Astrocyte (in vitro differentiated cells and primary cell): ENCODE measurements around the gene SNTB2. TPM values are rescaled to one million over a fixed set of nuclear protein-coding genes. Genes with fewer than 3 reads are reported as not detected.
"Not testable (repeated sequence)": the region's sequence is repeated elsewhere in the genome, so short reads cannot be mapped to it uniquely, and the experiment has no call there.

Experiments
- DNase-seq: peaks from one replicate; pipeline ENCODE4 v3.0.0-alpha.2; 2010; ENCODE audit warnings: low read depth
- FAIRE-seq: peaks from 2 replicates; lab custom pipeline; 2011; peaks lifted over from hg19 to GRCh38; lab: Jason Lieb, UNC
- H2AFZ ChIP-seq: 2 replicates; pipeline ENCODE4 v1.6.0; 2012; ENCODE audit warnings: low read depth, low read length, inconsistent platforms
- H3K27ac ChIP-seq: 2 replicates; pipeline ENCODE4 v1.5.1; 2011; ENCODE audit warnings: low read depth, low read length, inconsistent platforms
- H3K27me3 ChIP-seq: 2 replicates; pipeline ENCODE4 v1.6.0; 2011; ENCODE audit warnings: low read length, inconsistent platforms; ENCODE audit not compliant: insufficient read depth
- H3K36me3 ChIP-seq: 2 replicates; pipeline ENCODE4 v1.5.1; 2011; ENCODE audit warnings: low read length, inconsistent platforms; ENCODE audit not compliant: insufficient read depth
- H3K4me1 ChIP-seq: 2 replicates; pipeline ENCODE4 v1.5.1; 2011; ENCODE audit warnings: low read length, inconsistent platforms; ENCODE audit not compliant: insufficient read depth
- H3K4me2 ChIP-seq: 2 replicates; pipeline ENCODE4 v1.6.0; 2012; ENCODE audit warnings: low read length, inconsistent platforms
- H3K4me3 ChIP-seq: 2 replicates; pipeline ENCODE4 v1.5.1; 2011; ENCODE audit warnings: low read depth, mild to moderate bottlenecking, low read length, inconsistent platforms; ENCODE audit not compliant: insufficient read depth
- H3K79me2 ChIP-seq: 2 replicates; pipeline ENCODE4 v1.6.0; 2012; ENCODE audit warnings: mild to moderate bottlenecking, low read length, inconsistent platforms; ENCODE audit not compliant: insufficient read depth
- H3K9ac ChIP-seq: 2 replicates; pipeline ENCODE4 v1.6.0; 2012; ENCODE audit warnings: mild to moderate bottlenecking, low read length, inconsistent platforms
- H3K9me3 ChIP-seq: 2 replicates; pipeline ENCODE4 v1.5.1; 2012; ENCODE audit warnings: low read depth, mild to moderate bottlenecking, low read length, inconsistent platforms; ENCODE audit not compliant: insufficient read depth
- H4K20me1 ChIP-seq: 2 replicates; pipeline ENCODE4 v1.6.0; 2012; ENCODE audit warnings: low read length, inconsistent platforms; ENCODE audit not compliant: insufficient read depth
- H3K27ac Mint-ChIP-seq: one replicate; pipeline ENCODE4 v1.8.0; 2021; ENCODE audit warnings: mild to moderate bottlenecking, mixed read lengths; ENCODE audit not compliant: unreplicated experiment
- H3K27me3 Mint-ChIP-seq: one replicate; pipeline ENCODE4 v1.8.0; 2021; ENCODE audit warnings: low read depth, mixed read lengths; ENCODE audit not compliant: unreplicated experiment
- H3K36me3 Mint-ChIP-seq: one replicate; pipeline ENCODE4 v1.8.0; 2021; ENCODE audit warnings: low read depth, mixed read lengths; ENCODE audit not compliant: unreplicated experiment
- H3K4me1 Mint-ChIP-seq: one replicate; pipeline ENCODE4 v1.8.0; 2021; ENCODE audit warnings: low read depth, mixed read lengths; ENCODE audit not compliant: unreplicated experiment
- H3K4me3 Mint-ChIP-seq: one replicate; pipeline ENCODE4 v1.8.0; 2021; ENCODE audit warnings: mild to moderate bottlenecking, moderate library complexity, mixed read lengths; ENCODE audit not compliant: unreplicated experiment
- H3K9me3 Mint-ChIP-seq: one replicate; pipeline ENCODE4 v1.8.0; 2021; ENCODE audit warnings: mild to moderate bottlenecking, mixed read lengths; ENCODE audit not compliant: unreplicated experiment
- CTCF ChIP-seq: IDR thresholded peaks from 2 replicates; pipeline ENCODE4 v1.5.1; 2011; ENCODE audit warnings: low read depth, mild to moderate bottlenecking, inconsistent platforms, low read length, moderate library complexity; ENCODE audit not compliant: insufficient read depth
- EZH2 ChIP-seq: IDR thresholded peaks from 2 replicates; pipeline ENCODE4 v1.6.1; 2012; ENCODE audit warnings: mild to moderate bottlenecking, low read length, inconsistent platforms; ENCODE audit not compliant: insufficient read depth
- total RNA-seq: library from RNA; stranded (reverse); gene quantifications from 2 replicates; pipeline ENCODE4 v1.2.1, GENCODE V29; 2021

The SNTB2 gene
- total RNA-seq, 1 donor from 2014 or later, result 30.4 TPM

GRCh38 chr16:69283851-69284250 lies 96.9 kb downstream of the SNTB2 start:
- Histone ChIP-seq H3K4me3 (no peak overlapping the region), H3K27me3 (no peaks in the 10 kb centered on the region), H2AFZ (no peak overlapping the region), H3K79me2 (peaks cover 5% of the 10 kb centered on the region), H3K9me3 (no peaks in the 10 kb centered on the region), H4K20me1 (peaks cover 3% of the 10 kb centered on the region), H3K9ac (no peak overlapping the region), H3K36me3 (peaks cover 10% of the 10 kb centered on the region), H3K4me2 (no peak overlapping the region), H3K4me1 (peaks cover 6% of the 10 kb centered on the region), H3K27ac (no peak overlapping the region)
- Mint-ChIP-seq H3K36me3 (peaks cover 13% of the 10 kb centered on the region), H3K4me3 (no peak overlapping the region), H3K27ac (no peak overlapping the region), H3K27me3 (no peaks in the 10 kb centered on the region), H3K9me3 (no peaks in the 10 kb centered on the region), H3K4me1 (peaks cover 2% of the 10 kb centered on the region)
- no peak for FAIRE-seq
- DNase-seq, result no peak
- no peak for TF ChIP-seq CTCF
- TF ChIP-seq EZH2, result no peak

GRCh38 chr16:69285240-69285639 lies 98.3 kb downstream of the SNTB2 start:
- peaks cover 10% of the 10 kb centered on the region for H3K36me3 ChIP-seq
- no peak overlapping the region for H3K9ac ChIP-seq
- H3K36me3 Mint-ChIP-seq, result peaks cover 10% of the 10 kb centered on the region
- peaks cover 6% of the 10 kb centered on the region for H3K4me1 ChIP-seq
- H3K27me3 Mint-ChIP-seq, result no peaks in the 10 kb centered on the region
- no peak overlapping the region for H3K27ac ChIP-seq
- H2AFZ ChIP-seq, result no peak overlapping the region
- no peak overlapping the region for H3K4me2 ChIP-seq
- H3K79me2 ChIP-seq, result no peaks in the 10 kb centered on the region
- no peak overlapping the region for H3K27ac Mint-ChIP-seq
- FAIRE-seq (no peak), DNase-seq (no peak)
- no peaks in the 10 kb centered on the region for H3K9me3 Mint-ChIP-seq
- H4K20me1 ChIP-seq, result peaks cover 3% of the 10 kb centered on the region
- no peak overlapping the region for H3K4me3 Mint-ChIP-seq
- H3K4me1 Mint-ChIP-seq, result peaks cover 2% of the 10 kb centered on the region
- no peak for TF ChIP-seq EZH2
- TF ChIP-seq CTCF, result no peak
- H3K4me3 ChIP-seq, result no peak overlapping the region
- H3K9me3 ChIP-seq, result no peaks in the 10 kb centered on the region
- no peaks in the 10 kb centered on the region for H3K27me3 ChIP-seq

GRCh38 chr16:69286941-69287713 lies 100.2 kb downstream of the SNTB2 start:
- Mint-ChIP-seq H3K36me3 (peaks cover 10% of the 10 kb centered on the region), H3K27me3 (no peaks in the 10 kb centered on the region), H3K27ac (no peak overlapping the region), H3K9me3 (no peaks in the 10 kb centered on the region), H3K4me3 (no peak overlapping the region), H3K4me1 (peaks cover 2% of the 10 kb centered on the region)
- H4K20me1 ChIP-seq, result peaks cover 3% of the 10 kb centered on the region
- TF ChIP-seq CTCF, result peak; percentile 49
- no peak for TF ChIP-seq EZH2
- H3K36me3 ChIP-seq, result peaks cover 10% of the 10 kb centered on the region
- DNase-seq (peak; percentile 30), FAIRE-seq (no peak)
- H3K9me3 ChIP-seq, result no peaks in the 10 kb centered on the region
- H2AFZ ChIP-seq, result no peak overlapping the region
- no peaks in the 10 kb centered on the region for H3K27me3 ChIP-seq
- H3K27ac ChIP-seq, result no peak overlapping the region
- H3K4me3 ChIP-seq, result no peak overlapping the region
- H3K4me2 ChIP-seq, result no peak overlapping the region
- no peak overlapping the region for H3K9ac ChIP-seq
- no peaks in the 10 kb centered on the region for H3K79me2 ChIP-seq
- H3K4me1 ChIP-seq, result peaks cover 6% of the 10 kb centered on the region

- not testable (repeated sequence) for H3K79me2 ChIP-seq, H3K9me3 Mint-ChIP-seq, H3K27me3 Mint-ChIP-seq, H3K27me3 ChIP-seq, H3K4me3 ChIP-seq, FAIRE-seq, H3K27ac ChIP-seq, DNase-seq, H3K9me3 ChIP-seq, H3K4me3 Mint-ChIP-seq, H3K4me2 ChIP-seq, H3K4me1 ChIP-seq, H3K9ac ChIP-seq, H3K36me3 Mint-ChIP-seq, H2AFZ ChIP-seq, H3K4me1 Mint-ChIP-seq, H4K20me1 ChIP-seq, H3K27ac Mint-ChIP-seq, H3K36me3 ChIP-seq
Observed at GRCh38 chr16:69291657-69292056, 104.7 kb downstream of the SNTB2 start.
